Body of pancreas (tissue), 4 donors: ENCODE results near the gene ZSWIM6. TPM values are rescaled to one million over a fixed set of nuclear protein-coding genes. Genes with fewer than 3 reads are reported as not detected.

ENCODE experiments used
- ATAC-seq: fragments of 150-250 bp; one replicate; pipeline ENCODE4 v1.9.1; 2016
- DNase-seq, 4 donors: peaks; one replicate each; pipeline ENCODE4 v3.0.0-alpha.2; 2019
- H3K27ac ChIP-seq, 4 donors: fragments of 200-600 bp; sonication (generic); 1 replicate in 3 of 4; 2 replicates in 1 of 4; pipeline versions ENCODE4 v1.5.1 to v1.6.1; 2016 to 2019; ENCODE audit warnings: mild to moderate bottlenecking in 1 of 4, mixed read lengths in 1 of 4, moderate library complexity in 1 of 4
- H3K27me3 ChIP-seq, 2 donors: fragments of 200-600 bp; sonication (generic); one replicate each; pipeline ENCODE4 v1.6.0; 2016; ENCODE audit warnings: mild to moderate bottlenecking in 1 of 2
- H3K36me3 ChIP-seq, 2 donors: fragments of 200-600 bp; sonication (generic); replicated peaks in 1 of 2; 2 replicates each; pipeline ENCODE4 v1.5.1; 2016; ENCODE audit warnings: low read depth in 2 of 2; ENCODE audit not compliant: insufficient read depth in 1 of 2
- H3K4me1 ChIP-seq: fragments of 200-600 bp; sonication (generic); one replicate; pipeline ENCODE4 v1.6.0; 2016
- H3K4me3 ChIP-seq, 2 donors: fragments of 200-600 bp; sonication (generic); 1 replicate in 1 of 2; 2 replicates in 1 of 2; pipeline ENCODE4 v1.5.1; 2016 to 2019
- H3K9me3 ChIP-seq, 3 donors: fragments of 200-600 bp; sonication (generic); 1 replicate in 2 of 3; 2 replicates in 1 of 3; pipeline ENCODE4 v1.5.1; 2016
- POLR2A ChIP-seq, 3 donors: fragments of 450-650 bp; IDR thresholded peaks; one replicate each; pipeline ENCODE4 v1.6.1; 2016; ENCODE audit warnings: antibody characterized with exemption in 3 of 3, mild to moderate bottlenecking in 2 of 3
- WGBS, 2 donors: methylation state at CpG; one replicate each; pipeline ENCODE4 v1.1.5; 2017; 5-methylcytosine and 5-hydroxymethylcytosine counted together
- intact Hi-C: fragments of 100-400 bp; cut with DNase I; formaldehyde crosslinking; loops from one replicate; pipeline ENCODE4 v1.15.1; 2023
- total RNA-seq, 2 donors: library from RNA; depleted of rRNA; stranded (reverse); fragments of >200 nt; gene quantifications; one replicate each; pipeline ENCODE4 v1.1.0, GENCODE V29; 2016
- TF ChIP-seq, protein P1 (sequence below), 7 experiments: fragments of 450-650 bp in 4 of 7; fragments of 200-600 bp in 3 of 7; sonication (generic) in 3 of 7; IDR thresholded peaks; one replicate each; pipeline ENCODE4 v1.5.1; 2016 to 2019; ENCODE audit warnings: antibody characterized with exemption in 7 of 7

The ZSWIM6 gene
- total RNA-seq, 2 donors from 2014 or later = 5.9 to 8.8 TPM

DNA sequence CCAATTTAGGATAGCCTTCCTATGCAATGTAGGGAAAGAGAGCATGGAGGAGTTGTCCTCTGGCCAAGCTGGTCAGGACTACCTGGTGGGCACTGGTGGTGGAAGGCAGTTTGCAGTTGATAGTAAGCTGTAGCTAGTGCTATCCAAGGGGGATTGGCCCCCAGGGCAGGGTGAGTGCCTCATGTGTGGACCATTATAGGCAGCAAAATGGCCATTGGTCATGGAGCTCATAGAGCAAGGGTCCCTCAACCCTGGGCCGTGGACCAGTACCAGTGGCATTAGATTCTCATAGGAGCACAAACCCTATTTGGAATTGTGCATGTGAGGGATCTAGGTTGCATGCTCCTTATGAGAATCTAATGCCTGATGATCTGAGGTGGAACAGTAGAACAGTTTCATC lies 139.3 kb downstream of the ZSWIM6 start:
- intact Hi-C loops = no loop called here
- TF ChIP-seq, protein P1, sequence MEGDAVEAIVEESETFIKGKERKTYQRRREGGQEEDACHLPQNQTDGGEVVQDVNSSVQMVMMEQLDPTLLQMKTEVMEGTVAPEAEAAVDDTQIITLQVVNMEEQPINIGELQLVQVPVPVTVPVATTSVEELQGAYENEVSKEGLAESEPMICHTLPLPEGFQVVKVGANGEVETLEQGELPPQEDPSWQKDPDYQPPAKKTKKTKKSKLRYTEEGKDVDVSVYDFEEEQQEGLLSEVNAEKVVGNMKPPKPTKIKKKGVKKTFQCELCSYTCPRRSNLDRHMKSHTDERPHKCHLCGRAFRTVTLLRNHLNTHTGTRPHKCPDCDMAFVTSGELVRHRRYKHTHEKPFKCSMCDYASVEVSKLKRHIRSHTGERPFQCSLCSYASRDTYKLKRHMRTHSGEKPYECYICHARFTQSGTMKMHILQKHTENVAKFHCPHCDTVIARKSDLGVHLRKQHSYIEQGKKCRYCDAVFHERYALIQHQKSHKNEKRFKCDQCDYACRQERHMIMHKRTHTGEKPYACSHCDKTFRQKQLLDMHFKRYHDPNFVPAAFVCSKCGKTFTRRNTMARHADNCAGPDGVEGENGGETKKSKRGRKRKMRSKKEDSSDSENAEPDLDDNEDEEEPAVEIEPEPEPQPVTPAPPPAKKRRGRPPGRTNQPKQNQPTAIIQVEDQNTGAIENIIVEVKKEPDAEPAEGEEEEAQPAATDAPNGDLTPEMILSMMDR (IDR thresholded peaks at IDR 0.05) = no peak
- no peak for TF ChIP-seq POLR2A (IDR thresholded peaks at IDR 0.05)
- Histone ChIP-seq H3K27me3 (no peaks in the 10 kb centered on the region), H3K4me1 (peaks cover 28% of the 10 kb centered on the region), H3K27ac (no peak overlapping the region), H3K36me3 (no peaks in the 10 kb centered on the region), H3K4me3 (no peak overlapping the region), H3K9me3 (no peaks in the 10 kb centered on the region)
- 88 to 90% methylated on average over 1 of the region's 1 CpG for WGBS, 2 donors
- no peak for DNase-seq
- no peak for ATAC-seq

DNA sequence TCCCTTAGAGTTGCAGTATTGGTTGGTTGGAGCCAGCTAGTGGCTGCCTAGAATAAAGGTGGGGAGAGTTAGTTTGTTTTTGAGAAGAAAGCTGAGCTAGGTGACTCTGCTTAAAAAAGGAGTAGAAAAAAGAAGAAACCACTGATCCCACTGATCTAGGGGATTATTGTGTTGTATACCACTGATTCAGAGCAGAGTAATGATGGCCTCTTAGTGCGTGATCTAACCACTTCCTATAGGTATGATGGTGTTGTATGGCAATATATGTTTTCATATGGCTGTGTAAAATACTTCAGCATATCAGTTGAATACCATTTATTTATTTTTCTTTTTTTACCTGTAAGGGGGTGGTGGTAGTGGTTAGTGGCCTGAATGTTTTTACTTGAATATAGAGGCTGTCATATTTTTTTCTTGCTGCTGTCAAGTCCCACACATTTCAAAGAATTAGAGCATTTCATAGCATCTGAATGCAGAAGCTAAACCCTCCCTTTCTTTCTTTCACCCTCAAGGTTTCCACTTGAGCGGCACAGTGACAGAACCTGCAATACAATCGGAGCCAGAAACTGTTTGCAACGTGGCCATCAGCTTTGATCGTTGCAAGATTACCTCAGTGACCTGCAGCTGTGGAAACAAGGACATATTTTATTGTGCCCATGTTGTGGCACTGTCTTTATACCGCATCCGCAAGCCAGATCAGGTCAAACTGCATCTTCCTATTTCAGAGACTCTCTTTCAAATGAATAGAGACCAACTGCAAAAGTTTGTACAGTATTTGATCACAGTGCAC lies 140.3 kb downstream of the ZSWIM6 start:
- no peak for ATAC-seq
- no peak overlapping the region for H3K27ac ChIP-seq
- H3K4me3 ChIP-seq = no peak overlapping the region
- TF ChIP-seq, protein P1 (IDR thresholded peaks at IDR 0.05) = no peak
- no peak for TF ChIP-seq POLR2A (IDR thresholded peaks at IDR 0.05)
- 46 to 56% methylated on average over 7 of the region's 7 CpGs for WGBS, 2 donors
- H3K9me3 ChIP-seq = no peaks in the 10 kb centered on the region
- no peaks in the 10 kb centered on the region for H3K36me3 ChIP-seq
- no peaks in the 10 kb centered on the region for H3K27me3 ChIP-seq
- intact Hi-C loops = no loop called here
- peaks cover 34% of the 10 kb centered on the region for H3K4me1 ChIP-seq
- DNase-seq = peak in 1 of 4 donors; percentile 20

DNA sequence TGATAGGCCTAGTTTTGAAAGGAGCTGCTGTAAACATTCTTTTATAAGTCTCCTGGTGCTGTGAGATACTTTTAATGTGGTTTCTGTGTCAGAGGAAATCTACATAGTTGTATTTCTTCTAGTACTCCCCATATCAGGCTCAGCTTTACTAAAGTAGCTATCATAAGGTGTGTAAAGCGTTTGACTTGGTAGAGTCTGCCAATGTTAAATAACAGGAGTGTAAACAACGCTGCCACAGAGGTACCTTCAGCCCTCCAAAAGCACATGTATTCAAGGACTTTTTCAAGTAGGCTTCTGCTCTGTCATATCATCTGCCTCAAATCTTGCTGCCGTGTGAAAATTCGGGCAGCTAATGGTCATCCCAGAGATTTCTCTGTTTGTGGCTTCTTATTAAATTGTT lies 142.7 kb downstream of the ZSWIM6 start:
- ATAC-seq = no peak

DNA sequence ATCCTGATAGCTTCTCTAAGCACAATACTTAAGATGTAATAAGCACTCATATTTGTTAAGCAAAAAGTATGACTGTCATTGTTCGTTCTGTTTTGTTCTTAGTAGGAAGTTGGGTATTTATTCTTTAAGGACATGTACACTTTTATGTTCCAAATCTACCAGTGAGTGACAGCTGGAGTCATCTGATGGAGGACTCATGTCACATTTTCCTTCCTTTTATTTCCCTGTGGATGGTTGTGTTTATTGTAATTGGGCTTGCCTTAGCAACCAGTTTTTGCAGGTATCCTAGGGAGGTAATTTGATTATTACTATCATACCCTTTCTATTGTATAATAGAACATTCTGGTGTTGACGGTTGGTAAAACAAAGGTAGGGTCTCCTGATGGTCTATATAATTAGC lies 145.7 kb downstream of the ZSWIM6 start:
- Histone ChIP-seq H3K36me3 (no peaks in the 10 kb centered on the region), H3K27ac (no peak overlapping the region), H3K4me1 (peaks cover 42% of the 10 kb centered on the region), H3K9me3 (no peaks in the 10 kb centered on the region), H3K27me3 (no peaks in the 10 kb centered on the region), H3K4me3 (no peak overlapping the region)
- 56 to 86% methylated on average over 2 of the region's 2 CpGs for WGBS, 2 donors
- no peak for DNase-seq
- intact Hi-C loops = no loop called here
- TF ChIP-seq, protein P1 (IDR thresholded peaks at IDR 0.05) = no peak
- no peak for TF ChIP-seq POLR2A (IDR thresholded peaks at IDR 0.05)
- no peak for ATAC-seq

More for the DNA sequence above, 142.7 kb downstream of the ZSWIM6 start:
- no peaks in the 10 kb centered on the region for H3K36me3 ChIP-seq
- intact Hi-C loops = no loop called here
- H3K27ac ChIP-seq = no peak overlapping the region
- no peaks in the 10 kb centered on the region for H3K9me3 ChIP-seq
- H3K4me3 ChIP-seq = no peak overlapping the region
- H3K27me3 ChIP-seq = no peaks in the 10 kb centered on the region
- no peak for DNase-seq
- H3K4me1 ChIP-seq = peaks cover 39% of the 10 kb centered on the region
- 47 to 48% methylated on average over 4 of the region's 4 CpGs for WGBS, 2 donors
- TF ChIP-seq, protein P1 (IDR thresholded peaks at IDR 0.05) = no peak
- TF ChIP-seq POLR2A (IDR thresholded peaks at IDR 0.05) = no peak
